PFSK-1 (cell line): ENCODE results near the gene SLC9A2.

Experiments
- POLR2AphosphoS5 ChIP-seq: IDR thresholded peaks from 2 replicates; pipeline ENCODE4 v1.6.1; 2012; ENCODE audit warnings: low read depth, mild to moderate bottlenecking, control low read depth, low read length, moderate library complexity
- TAF1 ChIP-seq: IDR thresholded peaks from 2 replicates; pipeline ENCODE4 v1.6.1; 2012; ENCODE audit warnings: low read length, control low read depth, borderline replicate concordance; ENCODE audit not compliant: insufficient read depth
- TF ChIP-seq, protein P1 (sequence below), 2 experiments: IDR thresholded peaks; 2 replicates each; pipeline versions ENCODE4 v1.6.1 to v1.8.0; 2011 to 2012; ENCODE audit warnings: low read depth in 2 of 2, low read length in 2 of 2, control low read depth in 1 of 2, inconsistent platforms in 1 of 2, mild to moderate bottlenecking in 1 of 2, moderate library complexity in 1 of 2; ENCODE audit not compliant: insufficient read depth in 1 of 2

DNA sequence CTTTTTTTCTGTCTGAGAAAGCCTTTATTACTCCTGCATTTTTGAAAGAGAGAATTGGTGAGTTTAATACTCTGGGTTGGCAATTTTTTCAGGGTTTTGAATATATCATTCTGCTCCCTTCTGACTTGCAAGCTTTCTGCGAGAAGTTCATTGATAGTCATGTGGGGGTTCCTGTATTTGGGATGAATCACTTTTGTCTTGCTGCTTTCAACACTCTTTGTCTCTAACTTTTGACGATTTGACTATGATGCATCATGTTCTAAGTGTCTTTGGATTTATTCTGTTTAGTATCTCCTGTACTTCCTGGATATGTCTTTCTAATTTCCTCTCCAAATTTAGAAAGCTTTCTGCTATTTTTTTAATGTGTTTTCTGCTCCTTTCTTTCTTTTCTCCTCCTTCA, 41.0 kb upstream of the SLC9A2 start:
- no peak for TF ChIP-seq POLR2AphosphoS5
- TF ChIP-seq TAF1 = no peak
- TF ChIP-seq, protein P1, sequence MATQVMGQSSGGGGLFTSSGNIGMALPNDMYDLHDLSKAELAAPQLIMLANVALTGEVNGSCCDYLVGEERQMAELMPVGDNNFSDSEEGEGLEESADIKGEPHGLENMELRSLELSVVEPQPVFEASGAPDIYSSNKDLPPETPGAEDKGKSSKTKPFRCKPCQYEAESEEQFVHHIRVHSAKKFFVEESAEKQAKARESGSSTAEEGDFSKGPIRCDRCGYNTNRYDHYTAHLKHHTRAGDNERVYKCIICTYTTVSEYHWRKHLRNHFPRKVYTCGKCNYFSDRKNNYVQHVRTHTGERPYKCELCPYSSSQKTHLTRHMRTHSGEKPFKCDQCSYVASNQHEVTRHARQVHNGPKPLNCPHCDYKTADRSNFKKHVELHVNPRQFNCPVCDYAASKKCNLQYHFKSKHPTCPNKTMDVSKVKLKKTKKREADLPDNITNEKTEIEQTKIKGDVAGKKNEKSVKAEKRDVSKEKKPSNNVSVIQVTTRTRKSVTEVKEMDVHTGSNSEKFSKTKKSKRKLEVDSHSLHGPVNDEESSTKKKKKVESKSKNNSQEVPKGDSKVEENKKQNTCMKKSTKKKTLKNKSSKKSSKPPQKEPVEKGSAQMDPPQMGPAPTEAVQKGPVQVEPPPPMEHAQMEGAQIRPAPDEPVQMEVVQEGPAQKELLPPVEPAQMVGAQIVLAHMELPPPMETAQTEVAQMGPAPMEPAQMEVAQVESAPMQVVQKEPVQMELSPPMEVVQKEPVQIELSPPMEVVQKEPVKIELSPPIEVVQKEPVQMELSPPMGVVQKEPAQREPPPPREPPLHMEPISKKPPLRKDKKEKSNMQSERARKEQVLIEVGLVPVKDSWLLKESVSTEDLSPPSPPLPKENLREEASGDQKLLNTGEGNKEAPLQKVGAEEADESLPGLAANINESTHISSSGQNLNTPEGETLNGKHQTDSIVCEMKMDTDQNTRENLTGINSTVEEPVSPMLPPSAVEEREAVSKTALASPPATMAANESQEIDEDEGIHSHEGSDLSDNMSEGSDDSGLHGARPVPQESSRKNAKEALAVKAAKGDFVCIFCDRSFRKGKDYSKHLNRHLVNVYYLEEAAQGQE (IDR thresholded peaks at IDR 0.05; ENCODE audit: insufficient read depth in 1 of 2, low read depth in 2 of 2, low read length in 2 of 2) = no peak
